ENCODE results near the gene DIS3L2. TPM values are rescaled to one million over a fixed set of nuclear protein-coding genes. Genes with fewer than 3 reads are reported as not detected.

The DIS3L2 gene
- total and polyA plus RNA-seq, 2 of the 8 experiments (the other 6 are each of a cell fraction or from before 2014, with no cell fraction given) = 11.5 to 21.6 TPM

GRCh38 chr2:232024457-232024856 lies 62.9 kb downstream of the DIS3L2 start:
- H2BK5ac ChIP-seq (ENCODE audit: low read depth, low read length) = no peak overlapping the region
- H4K91ac ChIP-seq (replicated peaks; ENCODE audit: insufficient read length, low read length) = no peak overlapping the region
- H3K56ac ChIP-seq (replicated peaks; ENCODE audit: insufficient read length, low read depth, low read length) = no peak overlapping the region
- 0 out of 7 replicates have a peak, but pooled peaks cover 0 to 2% (median 0%) of the 10 kb centered on the region in 4 experiments for H3K4me1 ChIP-seq (replicated peaks in 1 of 4; ENCODE audit: control insufficient read depth in 3 of 4, insufficient read depth in 4 of 4, low read length in 3 of 4)
- no peak overlapping the region for H3K18ac ChIP-seq (ENCODE audit: extremely low read depth, low read length)
- H3K27ac ChIP-seq (ENCODE audit: low read depth, low read length) = no peak overlapping the region
- H3K79me1 ChIP-seq (ENCODE audit: low read depth, low read length) = no peaks in the 10 kb centered on the region; the same call in none of the 2 replicates
- POLR2A ChIA-PET (ENCODE audit: partially characterized antibody) = no interaction called here
- H3K27me3 ChIP-seq (replicated peaks in 1 of 4; ENCODE audit: control insufficient read depth in 3 of 4, extremely low read depth in 1 of 4, insufficient read depth in 3 of 4, low read length in 3 of 4) = no peaks in the 10 kb centered on the region
- no peak overlapping the region for H2BK12ac ChIP-seq (ENCODE audit: low read depth, low read length)
- no peak overlapping the region for H2BK20ac ChIP-seq (ENCODE audit: low read length)
- H3K36me3 ChIP-seq (ENCODE audit: control insufficient read depth in 2 of 4, insufficient read depth in 4 of 4, low read length in 3 of 4) = peaks cover 0 to 4% (median 0%) of the 10 kb centered on the region in 4 experiments; a peak in 2 of 8 replicates
- no peak overlapping the region for H3K14ac ChIP-seq (ENCODE audit: insufficient read length)
- H2BK15ac ChIP-seq (ENCODE audit: low read length) = no peak overlapping the region
- H3K9me3 ChIP-seq (ENCODE audit: insufficient read depth in 2 of 2, low read depth in 1 of 2, low read length in 1 of 2) = no peaks in the 10 kb centered on the region
- no peak overlapping the region for H4K5ac ChIP-seq (ENCODE audit: insufficient read length, low read depth, low read length)
- no peak overlapping the region for H3K4me3 ChIP-seq (ENCODE audit: extremely low read depth in 1 of 4, insufficient read depth in 2 of 4, low read depth in 3 of 4, low read length in 4 of 4)
- no peak overlapping the region for H3K23ac ChIP-seq (ENCODE audit: insufficient read length)
- H3K9ac ChIP-seq (replicated peaks in 1 of 4; ENCODE audit: extremely low read depth in 1 of 4, low read depth in 3 of 4, low read length in 3 of 4) = no peak overlapping the region
- H3K4ac ChIP-seq (replicated peaks; ENCODE audit: insufficient read length, low read depth, low read length) = no peak overlapping the region
- no peaks in the 10 kb centered on the region for H3K79me2 ChIP-seq (ENCODE audit: control insufficient read depth in 1 of 2, insufficient read depth in 2 of 2, low read length in 2 of 2)
- H4K8ac ChIP-seq (ENCODE audit: extremely low read depth, insufficient read depth, low read length) = no peak overlapping the region
- TF ChIP-seq RXRA (IDR thresholded peaks at IDR 0.05; ENCODE audit: insufficient read depth, low read depth, low read length) (no peak), SP1 (IDR thresholded peaks at IDR 0.05; ENCODE audit: low read depth, low read length) (no peak), FOSL1 (IDR thresholded peaks at IDR 0.05; ENCODE audit: insufficient read depth, low read depth, low read length) (no peak), PHF8 (conservative IDR thresholded peaks at IDR 0.05; ENCODE audit: low read depth, low read length) (no peak), BRCA1 (IDR thresholded peaks at IDR 0.05; ENCODE audit: low read depth, low read length) (no peak), RAD21 (IDR thresholded peaks at IDR 0.05 in 1 of 2, conservative IDR thresholded peaks at IDR 0.05 in 1 of 2; ENCODE audit: low read depth in 2 of 2, low read length in 2 of 2) (no peak), SUZ12 (IDR thresholded peaks at IDR 0.05; ENCODE audit: low read length) (no peak)
- CTCF ChIA-PET (ENCODE audit: partially characterized antibody) = interaction anchor here (0.6 to 1.7 kb wide), 5 partner anchors 94 to 630 kb away, joined by 3 to 6 read pairs (median 5); no protein-coding TSS in a partner anchor
- no peaks in the 10 kb centered on the region for H4K20me1 ChIP-seq (replicated peaks in 1 of 2; ENCODE audit: control insufficient read depth in 1 of 2, insufficient read depth in 2 of 2, low read length in 2 of 2)
- H2AFZ ChIP-seq (ENCODE audit: low read length) = no peak overlapping the region
- H2BK120ac ChIP-seq (replicated peaks; ENCODE audit: low read depth, low read length) = no peak overlapping the region
- FAIRE-seq = no peak
- H3K4me2 ChIP-seq (ENCODE audit: insufficient read depth in 1 of 2, low read depth in 2 of 2, low read length in 2 of 2) = no peak overlapping the region
- H3K23me2 ChIP-seq (ENCODE audit: low read depth, low read length) = 0 out of 2 replicates have a peak, but pooled peaks cover 1% of the 10 kb centered on the region
- H2AK5ac ChIP-seq (ENCODE audit: low read depth, low read length) = no peak overlapping the region
- 90% methylated on average over 7 of the region's 7 CpGs; no CpG with 5 or more reads in 1 of the 2 experiments for WGBS, 2 experiments (ENCODE audit: extremely low coverage in 1 of 2, insufficient coverage in 1 of 2, insufficient read length in 1 of 2, insufficient replicate concordance in 2 of 2, low coverage in 1 of 2, low lambda C conversion rate in 2 of 2, missing lambda C conversion rate in 1 of 2)
- DNase-seq (ENCODE audit: low read depth in 1 of 2, low spot score in 2 of 2) = no peak

All from H1 (cell line).